Measurements from ENCODE around the gene LMAN2L. TPM values are rescaled to one million over a fixed set of nuclear protein-coding genes. Genes with fewer than 3 reads are reported as not detected.

LMAN2L gene
- total and polyA plus RNA-seq, 7 donors, result 8.6 to 24.1 (median 12.7) TPM

GRCh38 chr2:96734880-96735583, 4.8 kb downstream of the LMAN2L start:
- no peak for TF ChIP-seq CTCF (IDR thresholded peaks at IDR 0.05)
- intact Hi-C loops (cut with DNase I), result loop anchor here in 1 of 2 donors (5.0 kb wide), 2 partner anchors 67 to 68 kb away; no protein-coding TSS in a partner anchor
- no peaks in the 10 kb centered on the region for H3K9me3 ChIP-seq
- H3K4me3 ChIP-seq, result no peak overlapping the region
- peaks cover 14 to 79% of the 10 kb centered on the region in 2 donors for H3K36me3 ChIP-seq (ENCODE audit: insufficient read depth in 1 of 2, low read depth in 1 of 2)
- ATAC-seq (no peak), DNase-seq (no peak)
- WGBS, 3 donors, result 74 to 82% (median 78%) methylated on average over 8 of the region's 8 CpGs
- H3K27me3 ChIP-seq (ENCODE audit: insufficient read depth in 3 of 3, low read length in 2 of 3), result no peaks in the 10 kb centered on the region
- H3K27ac ChIP-seq, result no peak overlapping the region
- H3K4me1 ChIP-seq, result peaks cover 34% of the 10 kb centered on the region

GRCh38 chr2:96733931-96734330, 5.9 kb downstream of the LMAN2L start:
- intact Hi-C loops (cut with DNase I), result no loop called here
- no peak overlapping the region for H3K4me3 ChIP-seq
- peak overlapping the region; percentile 5 for H3K27ac ChIP-seq
- WGBS, 3 donors, result 67 to 78% (median 77%) methylated on average over 3 of the region's 3 CpGs
- H3K9me3 ChIP-seq, result no peaks in the 10 kb centered on the region
- TF ChIP-seq CTCF (IDR thresholded peaks at IDR 0.05), result no peak
- H3K4me1 ChIP-seq, result peaks cover 30% of the 10 kb centered on the region
- ATAC-seq, result peak in 1 of 4 donors; percentile 25
- H3K36me3 ChIP-seq (ENCODE audit: insufficient read depth in 1 of 2, low read depth in 1 of 2), result peaks cover 14 to 90% of the 10 kb centered on the region in 2 donors
- H3K27me3 ChIP-seq (ENCODE audit: insufficient read depth in 3 of 3, low read length in 2 of 3), result no peaks in the 10 kb centered on the region
- DNase-seq, result no peak

DNA sequence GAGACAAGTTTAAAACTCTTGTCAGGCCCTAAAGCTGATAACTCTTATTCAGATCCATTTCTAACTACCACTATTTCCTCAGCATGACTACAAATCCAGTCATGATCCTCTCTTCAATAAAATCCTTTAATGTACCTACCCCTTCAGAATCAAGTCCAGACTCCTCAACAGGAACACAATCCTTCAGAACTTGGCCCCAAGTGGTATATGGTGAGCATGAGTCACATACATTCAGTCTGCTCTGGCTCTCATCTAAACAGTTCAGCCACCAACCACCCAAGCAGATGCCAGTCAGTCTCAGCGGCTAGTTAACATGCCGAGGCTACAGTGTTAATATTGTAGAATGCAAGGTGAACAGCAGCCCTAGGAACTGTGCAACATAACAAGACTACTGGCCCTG, 9.7 kb downstream of the LMAN2L start:
- no peak for DNase-seq
- Histone ChIP-seq H3K27ac (no peak overlapping the region), H3K27me3 (ENCODE audit: insufficient read depth in 3 of 3, low read length in 2 of 3) (no peaks in the 10 kb centered on the region), H3K36me3 (ENCODE audit: insufficient read depth in 1 of 2, low read depth in 1 of 2) (peaks cover 10 to 94% of the 10 kb centered on the region in 2 donors), H3K9me3 (no peaks in the 10 kb centered on the region), H3K4me1 (peaks cover 11% of the 10 kb centered on the region), H3K4me3 (no peak overlapping the region)
- no peak for ATAC-seq
- WGBS, 3 donors, result 91 to 96% (median 93%) methylated on average over 2 of the region's 2 CpGs
- no peak for TF ChIP-seq CTCF (IDR thresholded peaks at IDR 0.05)
- intact Hi-C loops (cut with DNase I), result no loop called here

- Histone ChIP-seq H3K27me3 (ENCODE audit: insufficient read depth in 3 of 3, low read length in 2 of 3) (no peaks in the 10 kb centered on the region), H3K36me3 (ENCODE audit: insufficient read depth in 1 of 2, low read depth in 1 of 2) (peaks cover 10 to 94% of the 10 kb centered on the region in 2 donors), H3K27ac (no peak overlapping the region), H3K4me1 (peaks cover 6% of the 10 kb centered on the region), H3K4me3 (no peak overlapping the region), H3K9me3 (no peaks in the 10 kb centered on the region)
- TF ChIP-seq CTCF (IDR thresholded peaks at IDR 0.05), result no peak
- intact Hi-C loops (cut with DNase I), result no loop called here
- ATAC-seq, result no peak
- WGBS, 3 donors, result 86 to 91% (median 89%) methylated on average over 7 of the region's 7 CpGs
- no peak for DNase-seq
Measured at GRCh38 chr2:96729748-96730147, 10.1 kb downstream of the LMAN2L start.

DNA sequence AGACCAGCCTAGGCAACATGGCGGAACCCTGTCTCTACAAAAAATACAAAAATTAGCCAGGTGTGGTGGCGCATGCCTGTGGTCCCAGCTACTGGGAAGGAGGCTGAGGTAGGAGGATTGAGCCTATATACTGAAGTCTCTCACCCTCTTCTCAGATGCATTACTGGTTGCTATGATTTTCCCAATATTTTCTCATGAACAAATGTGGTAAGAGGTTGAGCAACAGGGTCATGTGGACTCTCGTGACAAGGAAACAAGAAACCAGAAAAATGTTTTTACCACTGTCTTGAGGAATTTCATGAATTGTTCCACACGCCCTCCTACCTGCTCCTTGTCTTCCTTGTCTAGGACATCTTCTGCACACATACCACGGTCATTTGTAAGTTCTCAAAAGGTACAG, 12.4 kb downstream of the LMAN2L start:
- no peak for DNase-seq
- Histone ChIP-seq H3K36me3 (ENCODE audit: insufficient read depth in 1 of 2, low read depth in 1 of 2) (peaks cover 0 to 92% of the 10 kb centered on the region in 2 donors), H3K27me3 (ENCODE audit: insufficient read depth in 3 of 3, low read length in 2 of 3) (no peaks in the 10 kb centered on the region), H3K9me3 (no peaks in the 10 kb centered on the region), H3K4me3 (no peak overlapping the region), H3K4me1 (no peaks in the 10 kb centered on the region), H3K27ac (no peak overlapping the region)
- no peak for TF ChIP-seq CTCF (IDR thresholded peaks at IDR 0.05)
- 92 to 96% (median 93%) methylated on average over 5 of the region's 5 CpGs for WGBS, 3 donors
- intact Hi-C loops (cut with DNase I), result no loop called here
- ATAC-seq, result no peak
